Measurements from ENCODE around the gene IL3RA.

- no peak for TF ChIP-seq ZFX (IDR thresholded peaks at IDR 0.05; ENCODE audit: borderline replicate concordance)
- no peak for TF ChIP-seq CTCF (IDR thresholded peaks at IDR 0.05)
These were observed 22.4 kb downstream of the IL3RA start for GRCh38 chrX:1358793-1359476.

Measured in 22Rv1 (cell line).